CD4-positive, alpha-beta T cell treated with Interleukin-15 for 4 hours (primary cell): ENCODE data around the gene NHERF2.

ENCODE experiments used
- DNase-seq: peaks from one replicate; pipeline ENCODE4 v3.0.0-alpha.2; 2020; ENCODE audit warnings: low spot score

The NHERF2 gene

GRCh38 chr16:2061526-2061925 is 34.8 kb downstream of the NHERF2 start:
- DNase-seq, result no peak

DNA sequence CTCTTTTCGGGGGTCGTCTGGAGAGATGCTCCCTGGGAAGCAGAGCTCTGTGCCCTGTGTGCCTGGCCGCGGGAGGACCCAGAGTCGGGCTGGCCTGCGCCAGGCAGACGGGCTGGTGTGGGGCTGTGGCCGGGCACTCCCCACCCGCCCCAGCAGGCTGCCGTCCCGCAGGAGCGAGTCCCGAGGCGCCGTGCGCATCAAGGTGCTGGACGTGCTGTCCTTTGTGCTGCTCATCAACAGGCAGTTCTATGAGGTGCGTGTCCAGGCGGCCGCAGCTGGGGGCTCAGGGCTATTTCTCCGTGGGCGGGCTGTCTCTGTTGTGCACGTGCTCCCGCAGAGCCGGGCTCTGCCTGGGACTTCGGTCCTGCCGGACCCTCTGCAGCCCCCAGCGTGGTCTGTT is 36.1 kb downstream of the NHERF2 start:
- no peak for DNase-seq

- no peak for DNase-seq
Measured at GRCh38 chr16:2063861-2064260, 37.2 kb downstream of the NHERF2 start.

- no peak for DNase-seq
Measured at GRCh38 chr16:2064368-2064945, 37.8 kb downstream of the NHERF2 start.

DNA sequence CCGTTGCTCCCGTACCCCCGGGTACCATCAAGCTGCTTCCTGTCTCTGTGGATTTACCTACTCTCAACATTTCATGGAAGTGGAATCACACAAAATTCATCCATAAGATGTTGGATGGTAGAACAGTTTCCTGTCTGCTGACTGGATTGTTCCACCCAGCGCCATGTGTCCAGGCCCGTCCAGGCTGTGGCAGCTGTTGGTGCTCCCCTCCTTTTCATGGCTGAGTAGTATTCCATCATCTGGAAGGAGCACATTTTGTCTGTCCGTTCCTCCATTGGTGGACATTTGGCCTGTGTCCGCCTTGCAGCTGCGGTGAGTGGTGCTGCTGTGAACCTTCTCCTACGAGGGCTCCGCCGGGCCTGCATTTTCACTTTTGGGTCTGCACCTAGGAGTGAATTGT is 39.4 kb downstream of the NHERF2 start:
- DNase-seq, result no peak

GRCh38 chr16:2070576-2071453 is 44.1 kb downstream of the NHERF2 start:
- DNase-seq, result no peak

DNA sequence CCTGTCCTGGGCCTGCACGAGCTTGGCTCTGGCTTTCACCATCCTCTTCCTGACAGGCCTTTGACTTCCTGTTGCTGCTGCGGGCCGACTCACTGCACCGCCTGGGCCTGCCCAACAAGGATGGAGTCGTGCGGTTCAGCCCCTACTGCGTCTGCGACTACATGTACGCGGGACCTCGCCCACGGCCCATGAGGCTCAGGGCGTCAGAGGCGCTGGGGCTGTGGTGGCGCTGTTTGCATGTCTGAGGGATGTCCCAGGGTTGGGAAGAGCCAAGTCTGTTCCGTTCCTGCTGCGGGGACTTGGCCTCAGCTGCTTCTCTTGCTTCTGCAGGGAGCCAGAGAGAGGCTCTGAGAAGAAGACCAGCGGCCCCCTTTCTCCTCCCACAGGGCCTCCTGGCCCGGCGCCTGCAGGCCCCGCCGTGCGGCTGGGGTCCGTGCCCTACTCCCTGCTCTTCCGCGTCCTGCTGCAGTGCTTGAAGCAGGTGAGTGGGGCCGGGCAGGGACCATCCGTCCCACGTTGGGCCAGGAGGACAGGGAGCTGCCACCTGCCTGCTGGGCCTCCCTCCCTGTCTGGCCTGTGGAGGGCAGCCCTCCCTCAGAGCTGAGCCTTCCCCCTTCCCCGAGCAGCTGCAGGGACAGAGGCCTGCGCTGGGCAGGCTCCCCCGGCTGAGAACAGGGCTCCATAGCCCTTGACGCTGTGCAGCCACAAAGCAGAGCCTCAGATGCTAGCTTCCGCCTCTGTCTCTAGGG is 44.9 kb downstream of the NHERF2 start:
- DNase-seq, result no peak

GRCh38 chr16:2072926-2073325 is 46.2 kb downstream of the NHERF2 start:
- no peak for DNase-seq

DNA sequence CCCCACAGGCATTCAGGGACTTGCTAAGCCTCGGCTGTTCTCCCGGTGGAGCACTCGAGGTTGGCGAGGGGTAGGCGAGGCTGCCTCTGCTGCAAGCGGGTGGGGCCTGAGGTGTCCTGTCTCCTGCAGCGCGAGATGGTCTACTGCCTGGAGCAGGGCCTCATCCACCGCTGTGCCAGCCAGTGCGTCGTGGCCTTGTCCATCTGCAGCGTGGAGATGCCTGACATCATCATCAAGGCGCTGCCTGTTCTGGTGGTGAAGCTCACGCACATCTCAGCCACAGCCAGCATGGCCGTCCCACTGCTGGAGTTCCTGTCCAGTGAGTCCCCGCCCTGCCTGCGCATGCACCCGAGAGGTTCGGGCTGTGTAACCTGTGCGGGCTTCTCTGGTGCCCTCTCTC is 47.4 kb downstream of the NHERF2 start:
- DNase-seq, result no peak

- no peak for DNase-seq
Measured at GRCh38 chr16:2075631-2076030, 48.9 kb downstream of the NHERF2 start.

- DNase-seq, result no peak
Measured at GRCh38 chr16:2076072-2076865, 49.6 kb downstream of the NHERF2 start.

DNA sequence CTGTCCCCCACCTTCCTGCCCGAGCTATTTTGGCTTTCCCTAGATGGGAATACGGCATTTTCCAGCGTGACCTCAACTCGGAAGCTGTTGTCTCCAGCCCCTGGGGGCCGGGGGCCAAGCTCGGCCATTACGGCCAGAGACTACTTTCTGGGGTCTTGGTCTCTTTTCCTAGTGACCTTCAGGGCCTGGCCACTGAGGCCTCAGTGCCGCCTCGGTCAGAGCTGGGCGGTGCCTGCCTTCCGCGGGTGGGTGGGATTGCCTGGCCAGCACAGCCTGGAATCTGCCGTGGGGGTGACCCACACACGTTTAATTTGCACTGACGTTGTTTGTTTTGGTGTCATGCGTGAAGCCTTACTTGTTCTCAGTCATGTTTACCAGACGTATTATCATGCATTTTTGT is 50.3 kb downstream of the NHERF2 start:
- DNase-seq, result no peak

DNA sequence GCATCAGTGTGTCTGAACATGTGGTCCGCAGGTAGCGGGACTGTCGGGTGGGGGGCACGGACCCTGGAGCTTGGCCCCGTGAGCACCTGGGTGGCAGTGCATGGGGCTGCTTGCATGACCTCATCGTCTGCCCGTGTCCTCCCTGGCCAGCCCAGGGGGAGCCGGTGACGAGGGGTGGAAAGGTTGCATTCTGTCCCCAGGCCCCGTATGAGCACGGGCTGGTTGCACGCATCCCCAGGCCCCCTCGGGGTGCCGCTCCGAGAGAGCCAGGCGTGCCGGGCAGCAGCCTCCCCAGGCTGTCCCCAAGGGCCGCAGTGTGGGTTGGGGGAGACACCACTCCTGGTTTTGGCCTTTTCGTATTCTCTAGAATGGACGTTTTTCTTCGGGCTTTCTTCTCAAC is 51.0 kb downstream of the NHERF2 start:
- DNase-seq, result no peak

- DNase-seq, result no peak
Measured at GRCh38 chr16:2078096-2078495, 51.4 kb downstream of the NHERF2 start.

GRCh38 chr16:2078691-2079090 is 52.0 kb downstream of the NHERF2 start:
- no peak for DNase-seq

GRCh38 chr16:2079311-2079800 is 52.7 kb downstream of the NHERF2 start:
- DNase-seq, result no peak

DNA sequence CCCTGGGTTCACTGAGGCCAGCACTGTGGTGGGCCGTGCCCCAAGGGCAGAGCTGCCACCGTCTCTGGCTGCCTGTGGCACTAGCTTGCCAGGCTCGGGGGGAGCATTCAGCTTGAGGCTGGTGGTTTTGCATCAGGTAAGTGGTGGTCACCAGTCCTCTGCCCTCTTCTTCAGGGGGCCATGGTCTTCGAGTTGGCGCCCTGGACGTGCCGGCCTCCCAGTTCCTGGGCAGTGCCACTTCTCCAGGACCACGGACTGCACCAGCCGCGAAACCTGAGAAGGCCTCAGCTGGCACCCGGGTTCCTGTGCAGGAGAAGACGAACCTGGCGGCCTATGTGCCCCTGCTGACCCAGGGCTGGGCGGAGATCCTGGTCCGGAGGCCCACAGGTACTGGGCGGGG is 53.3 kb downstream of the NHERF2 start:
- DNase-seq, result no peak

DNA sequence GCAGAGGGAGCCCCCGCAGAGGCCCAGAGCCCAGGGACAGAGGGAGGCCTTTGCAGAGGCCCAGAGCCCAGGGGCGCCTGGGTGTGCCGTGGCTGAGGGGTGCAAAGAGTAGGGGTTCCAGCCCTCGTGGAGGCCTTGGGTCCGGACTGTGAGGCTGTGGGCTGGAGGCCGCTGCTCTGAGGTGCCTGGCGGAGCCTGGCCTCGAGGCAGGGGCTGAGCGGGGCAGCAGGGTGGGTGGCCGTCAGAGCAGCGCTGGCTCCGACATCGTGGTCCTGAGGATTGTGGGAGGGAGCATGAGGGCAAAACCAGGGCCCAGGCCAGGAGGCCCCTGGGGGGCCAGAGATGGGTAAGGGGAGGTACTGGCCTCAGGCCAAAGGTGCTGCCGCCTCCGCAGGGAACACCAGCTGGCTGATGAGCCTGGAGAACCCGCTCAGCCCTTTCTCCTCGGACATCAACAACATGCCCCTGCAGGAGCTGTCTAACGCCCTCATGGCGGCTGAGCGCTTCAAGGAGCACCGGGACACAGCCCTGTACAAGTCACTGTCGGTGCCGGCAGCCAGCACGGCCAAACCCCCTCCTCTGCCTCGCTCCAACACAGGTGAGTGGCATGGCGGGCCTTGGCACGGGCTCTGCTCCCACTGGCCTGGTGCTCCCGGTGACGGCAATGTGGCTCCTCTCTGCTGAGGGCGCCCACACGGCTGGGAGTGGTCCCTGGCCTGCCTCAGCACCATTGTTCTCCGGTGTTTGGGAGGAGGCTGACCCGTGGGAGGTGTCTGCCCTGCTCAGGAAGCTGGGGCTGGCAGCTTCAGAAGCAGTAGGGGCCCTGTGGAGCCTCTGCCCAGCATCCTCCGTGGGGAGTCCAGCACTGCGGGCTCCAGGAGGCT is 54.7 kb downstream of the NHERF2 start:
- DNase-seq, result no peak

DNA sequence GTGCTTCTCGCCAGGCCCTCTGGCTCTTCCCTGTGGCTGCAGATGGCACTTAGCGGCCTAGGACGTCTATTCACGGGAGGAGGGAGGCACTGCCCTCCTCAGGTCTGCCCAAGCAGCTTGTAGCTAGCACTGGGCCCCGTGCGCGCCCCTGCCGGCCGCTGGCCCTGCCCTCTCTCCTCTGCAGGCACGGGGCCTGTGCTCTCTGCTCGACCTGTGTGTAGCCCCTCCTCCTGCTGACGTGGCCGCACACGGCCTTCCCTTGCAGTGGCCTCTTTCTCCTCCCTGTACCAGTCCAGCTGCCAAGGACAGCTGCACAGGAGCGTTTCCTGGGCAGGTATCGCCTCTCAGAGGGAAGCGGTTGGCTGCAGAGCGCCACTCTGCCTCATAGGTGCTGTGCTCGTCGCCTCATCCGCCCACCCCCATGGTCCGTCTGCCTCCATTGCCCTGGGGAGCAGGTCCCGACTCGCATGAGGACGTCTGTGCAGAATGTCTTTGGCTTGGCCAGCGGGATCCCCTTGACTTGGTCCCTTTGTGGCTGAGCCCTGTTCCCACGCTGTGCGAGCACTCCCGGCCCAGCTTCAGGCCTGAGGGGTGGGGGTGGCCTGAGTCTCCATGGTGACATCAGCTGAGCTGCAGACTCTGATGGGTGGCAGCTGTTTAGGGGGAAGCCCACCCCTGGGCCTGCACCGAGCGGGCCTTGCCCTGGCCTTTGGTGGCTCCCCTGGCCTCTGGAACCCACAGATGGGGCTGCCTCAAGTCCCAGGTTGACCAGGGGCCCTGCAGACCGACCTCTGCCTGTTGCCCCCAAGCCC is 55.7 kb downstream of the NHERF2 start:
- DNase-seq, result no peak

DNA sequence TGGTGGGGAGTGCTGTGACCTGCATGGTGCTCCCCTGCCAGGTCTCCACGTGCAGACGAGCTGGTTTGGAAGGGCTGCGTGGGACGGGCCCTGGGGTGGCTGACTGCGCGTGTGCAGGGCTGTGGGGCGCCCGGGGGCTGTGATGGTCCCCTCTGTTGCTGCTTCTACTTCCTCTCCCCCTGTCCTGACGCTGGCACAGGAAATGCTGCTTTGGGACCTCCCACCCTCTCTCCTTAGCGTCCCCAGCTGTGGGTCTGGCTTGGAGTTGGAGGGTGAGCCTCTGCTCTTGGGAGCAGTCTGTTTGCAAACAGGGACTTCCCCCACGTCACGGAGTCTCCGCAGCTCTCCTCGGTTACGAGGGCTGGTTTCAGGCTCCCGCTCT is 56.3 kb downstream of the NHERF2 start:
- no peak for DNase-seq
